HL-60/S4 (cell line): ENCODE measurements around the gene SPACDR.

Experiments
- in situ Hi-C: fragments of 300-500 bp; cut with MboI; formaldehyde crosslinking; loops from 2 replicates; pipeline ENCODE4 v1.14.3; 2022; ENCODE audit warnings: low sequenced_read_pairs

SPACDR gene

DNA sequence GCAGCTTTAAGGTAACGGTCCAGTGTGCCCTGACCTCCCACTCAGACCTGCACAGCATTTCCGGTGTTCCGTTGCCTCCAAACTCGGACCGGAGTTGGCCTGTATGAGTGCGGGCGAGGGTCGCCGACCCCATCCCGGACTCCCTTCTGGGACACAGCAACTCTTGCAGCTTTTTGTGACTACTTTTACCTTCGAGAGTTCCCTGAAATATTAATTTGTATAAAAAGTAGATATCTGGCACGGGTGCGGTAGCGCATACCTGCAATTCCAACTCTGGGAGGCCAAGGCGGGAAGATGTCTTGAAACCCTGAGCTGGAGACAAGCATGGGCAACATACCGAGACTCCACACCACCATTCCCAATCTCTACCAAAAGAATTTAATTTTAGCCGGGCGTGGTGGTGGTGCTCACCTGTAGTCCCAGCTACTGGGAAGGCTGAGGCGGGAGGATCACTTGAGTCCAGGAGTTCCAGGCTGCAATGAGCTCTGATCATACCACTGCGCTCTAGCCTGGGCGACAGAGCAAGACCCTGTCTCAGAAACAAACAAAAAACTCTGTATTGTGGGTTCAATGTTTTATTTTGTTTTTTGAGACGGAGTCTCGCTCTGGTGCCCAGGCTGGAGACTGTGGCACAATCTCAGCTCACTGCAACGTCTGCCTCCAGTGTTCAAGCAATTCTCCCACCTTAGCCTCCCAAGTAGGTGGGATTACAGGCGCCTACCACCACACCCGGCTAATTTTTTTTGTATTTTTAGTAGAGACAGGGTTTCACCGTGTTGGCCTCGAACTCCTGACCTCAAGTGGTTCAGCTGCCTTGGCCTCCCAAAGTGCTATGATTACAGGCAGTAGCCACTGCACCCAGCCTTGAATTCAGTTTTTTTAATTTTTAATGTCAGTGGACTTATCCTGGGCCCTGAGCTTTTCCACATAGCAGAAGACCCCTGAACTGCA, 26.6 kb downstream of the SPACDR start:
- in situ Hi-C loops = no loop called here

- in situ Hi-C loops = no loop called here
Measured at GRCh38 chr7:100435401-100436304, 28.4 kb downstream of the SPACDR start.

- in situ Hi-C loops = no loop called here
Measured at GRCh38 chr7:100434297-100435144, 29.5 kb downstream of the SPACDR start.

GRCh38 chr7:100433592-100434296, 30.3 kb downstream of the SPACDR start:
- in situ Hi-C loops = no loop called here

- in situ Hi-C loops = no loop called here
Measured at GRCh38 chr7:100433276-100433591, 30.8 kb downstream of the SPACDR start.

DNA sequence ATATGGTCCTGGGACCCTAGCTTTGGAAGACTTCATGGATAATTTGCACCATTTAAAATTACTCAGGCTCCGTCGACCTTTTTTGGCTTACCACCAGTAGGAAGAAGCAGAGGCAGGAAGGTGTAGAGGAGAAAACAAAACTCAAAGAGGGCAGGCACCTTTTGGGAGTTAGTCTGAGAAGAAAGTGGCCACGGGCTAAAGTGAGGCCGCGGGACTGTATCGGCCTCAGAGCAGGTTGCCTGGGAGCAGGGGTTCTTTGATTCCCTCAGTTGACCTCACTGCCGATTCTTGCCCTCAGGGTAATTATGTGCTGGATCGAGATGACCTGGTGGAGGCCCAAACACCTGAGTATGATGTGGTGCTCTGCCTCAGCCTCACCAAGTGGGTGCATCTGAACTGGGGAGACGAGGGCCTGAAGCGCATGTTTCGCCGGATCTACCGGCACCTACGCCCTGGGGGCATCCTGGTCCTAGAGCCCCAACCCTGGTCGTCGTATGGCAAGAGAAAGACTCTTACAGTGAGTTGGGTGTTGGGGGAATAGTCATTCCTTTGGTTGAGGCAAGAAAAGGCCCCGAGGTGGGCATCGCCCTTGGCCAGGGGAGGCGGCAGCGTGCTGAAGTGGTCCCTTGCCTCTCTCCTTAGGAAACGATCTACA, 31.3 kb downstream of the SPACDR start:
- in situ Hi-C loops = no loop called here

- in situ Hi-C loops = no loop called here
Measured at GRCh38 chr7:100432053-100432452, 32.0 kb downstream of the SPACDR start.

GRCh38 chr7:100431286-100431735, 32.7 kb downstream of the SPACDR start:
- in situ Hi-C loops = no loop called here

DNA sequence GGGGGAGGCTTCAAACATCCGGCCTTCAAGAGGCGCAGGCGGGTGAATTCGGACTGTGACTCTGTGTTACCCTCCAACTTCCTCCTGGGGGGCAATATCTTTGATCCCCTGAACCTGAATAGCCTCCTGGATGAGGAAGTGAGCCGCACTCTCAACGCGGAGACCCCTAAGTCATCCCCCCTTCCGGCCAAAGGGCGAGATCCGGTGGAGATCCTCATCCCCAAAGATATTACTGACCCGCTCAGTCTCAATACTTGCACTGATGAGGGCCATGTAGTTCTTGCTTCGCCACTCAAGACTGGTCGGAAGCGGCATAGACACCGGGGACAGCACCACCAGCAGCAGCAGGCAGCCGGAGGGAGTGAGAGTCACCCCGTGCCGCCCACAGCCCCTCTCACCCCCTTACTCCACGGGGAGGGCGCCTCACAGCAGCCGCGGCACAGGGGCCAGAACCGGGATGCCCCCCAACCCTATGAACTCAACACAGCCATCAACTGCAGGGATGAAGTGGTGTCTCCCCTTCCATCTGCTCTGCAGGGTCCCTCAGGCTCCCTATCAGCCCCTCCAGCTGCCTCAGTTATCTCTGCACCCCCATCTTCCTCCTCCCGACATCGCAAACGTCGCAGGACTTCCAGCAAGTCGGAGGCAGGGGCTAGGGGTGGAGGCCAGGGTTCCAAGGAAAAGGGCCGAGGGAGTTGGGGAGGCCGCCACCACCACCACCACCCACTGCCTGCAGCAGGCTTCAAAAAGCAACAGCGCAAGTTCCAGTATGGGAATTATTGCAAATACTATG, 33.4 kb downstream of the SPACDR start:
- in situ Hi-C loops = no loop called here

DNA sequence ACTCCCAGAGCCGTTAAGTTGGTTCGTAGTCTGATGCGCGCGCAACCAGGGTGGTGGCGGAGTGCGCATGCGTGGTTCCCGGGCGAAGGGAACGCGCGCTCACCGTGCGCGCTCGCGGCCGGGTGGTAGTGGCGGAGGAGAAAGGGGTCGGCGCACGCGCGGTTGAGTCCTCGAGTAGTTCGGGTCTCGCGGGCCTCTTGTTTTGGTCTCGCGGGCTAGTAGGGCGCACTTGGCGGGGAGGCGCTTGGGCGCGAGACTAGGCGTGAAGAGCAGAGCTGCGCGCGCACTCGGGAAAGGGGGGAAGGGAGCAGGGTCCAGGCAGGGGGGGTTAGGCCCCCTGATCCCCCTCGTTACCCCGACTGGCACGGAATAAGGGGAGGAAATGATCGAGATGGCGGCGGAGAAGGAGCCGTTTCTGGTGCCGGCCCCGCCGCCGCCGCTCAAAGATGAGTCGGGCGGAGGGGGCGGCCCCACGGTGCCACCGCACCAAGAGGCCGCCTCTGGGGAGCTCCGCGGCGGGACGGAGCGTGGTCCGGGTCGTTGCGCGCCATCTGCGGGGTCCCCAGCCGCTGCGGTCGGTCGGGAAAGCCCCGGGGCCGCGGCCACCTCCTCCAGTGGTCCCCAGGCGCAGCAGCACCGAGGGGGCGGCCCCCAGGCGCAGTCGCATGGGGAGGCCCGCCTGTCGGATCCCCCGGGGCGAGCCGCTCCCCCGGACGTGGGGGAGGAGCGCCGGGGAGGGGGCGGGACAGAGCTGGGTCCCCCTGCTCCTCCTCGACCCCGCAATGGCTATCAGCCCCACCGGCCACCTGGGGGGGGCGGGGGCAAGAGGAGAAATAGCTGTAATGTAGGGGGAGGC, 34.2 kb downstream of the SPACDR start, which contains the start of gene MEPCE:
TSS of gene MEPCE (plus strand) at position 195 of the 856 bp plus-strand sequence. CDS start at position 383, 188 bp downstream.
- in situ Hi-C loops = no loop called here

DNA sequence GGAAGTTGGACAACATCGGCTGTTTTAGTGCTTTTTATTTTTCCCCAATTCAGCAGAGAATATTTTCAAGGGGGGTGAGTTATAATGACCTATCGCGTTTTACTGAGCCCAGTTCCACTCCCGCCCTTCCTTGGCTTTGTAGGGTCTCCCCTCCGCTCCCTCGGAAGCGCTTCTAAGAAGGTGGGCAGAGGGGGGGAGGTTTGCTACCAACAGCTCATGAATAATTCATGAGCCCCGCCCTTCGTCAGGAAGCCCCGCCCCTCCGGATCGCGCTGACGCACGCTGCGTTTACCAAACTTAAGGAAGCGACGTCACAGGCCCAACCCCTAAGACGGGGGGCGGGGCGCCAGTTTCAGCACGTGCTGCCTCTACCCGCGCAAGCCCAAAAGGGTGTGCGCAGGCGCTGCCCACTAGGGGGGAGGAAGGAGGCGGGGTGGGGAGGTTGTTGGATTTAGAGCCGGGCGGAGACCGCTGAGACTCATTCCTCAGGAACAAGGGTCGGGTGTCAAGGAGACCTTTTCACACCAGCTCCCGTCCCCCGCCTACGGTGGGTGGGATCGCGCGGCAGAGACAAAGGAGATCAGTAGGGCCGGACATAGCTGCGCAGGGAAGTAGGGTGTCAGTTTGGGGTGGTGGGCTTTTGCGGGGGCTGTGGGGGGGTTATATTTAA, 35.0 kb downstream of the SPACDR start:
- in situ Hi-C loops = no loop called here

- in situ Hi-C loops = no loop called here
Measured at GRCh38 chr7:100428199-100428966, 35.7 kb downstream of the SPACDR start, which contains the start of gene ZCWPW1. Gene ZCWPW1, minus strand, starts transcription at chr7:100428703. Its CDS starts 8,054 bp downstream, at chr7:100420649.

- in situ Hi-C loops = no loop called here
Measured at GRCh38 chr7:100427762-100428198, 36.3 kb downstream of the SPACDR start.

DNA sequence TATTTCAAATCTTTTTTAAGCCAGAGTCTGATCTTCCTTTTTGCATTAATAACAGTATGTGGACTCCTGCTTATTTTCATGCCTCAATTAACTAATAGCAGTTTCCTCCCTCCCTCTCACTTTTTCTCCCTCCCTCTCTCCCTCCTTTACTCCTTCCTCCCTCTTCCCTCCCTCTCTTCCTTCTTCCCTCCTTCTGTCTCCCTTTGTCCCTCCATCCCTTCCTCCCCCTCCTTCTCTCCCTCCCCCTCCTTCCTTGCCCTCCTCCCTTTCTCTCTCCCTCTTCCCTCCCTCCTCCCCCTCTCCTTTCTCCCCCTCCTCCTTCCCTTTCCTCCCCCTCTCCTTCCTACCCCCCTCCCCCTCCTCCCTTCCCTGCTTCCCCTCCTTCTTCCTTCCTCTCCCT, 37.5 kb downstream of the SPACDR start:
- in situ Hi-C loops = no loop called here

DNA sequence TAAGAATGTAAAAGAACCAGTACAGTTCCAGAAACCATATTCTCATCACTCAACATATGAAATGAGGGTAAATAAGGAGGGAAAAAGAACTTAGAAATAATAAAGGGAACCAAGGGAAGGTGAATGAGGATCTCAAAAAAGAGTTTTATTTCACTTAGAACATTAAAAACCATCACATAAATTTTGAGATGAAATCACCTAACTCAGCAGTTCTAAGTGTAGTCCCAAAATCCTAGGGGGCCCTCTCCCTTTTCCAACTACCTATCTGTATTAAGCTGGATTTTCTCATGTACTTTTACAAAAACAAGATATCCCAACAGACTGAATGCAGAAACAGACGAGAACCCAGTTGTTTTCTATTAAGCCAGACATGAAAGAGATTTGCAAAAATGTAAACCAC, 38.7 kb downstream of the SPACDR start:
- in situ Hi-C loops = no loop called here

DNA sequence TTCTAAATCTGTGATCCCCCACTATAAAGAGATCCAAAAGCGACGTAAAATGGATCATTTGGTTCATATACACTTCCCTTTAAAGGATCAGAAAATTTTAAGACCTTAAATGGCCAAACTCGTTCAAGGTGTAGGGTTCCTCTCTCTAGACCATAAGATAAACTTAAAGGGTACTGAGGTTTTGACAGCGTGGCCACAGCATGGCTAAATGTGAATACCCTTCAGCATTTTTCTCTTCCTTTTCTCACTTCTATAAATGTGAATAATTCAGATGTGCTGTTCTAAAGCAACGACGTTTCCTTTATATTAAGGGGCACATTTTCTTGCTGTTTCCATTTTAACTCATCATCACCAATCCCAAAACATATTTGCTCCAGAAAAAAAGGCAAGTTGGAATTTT, 40.7 kb downstream of the SPACDR start:
- in situ Hi-C loops = no loop called here
